Measurements from ENCODE around the gene PTPRD. TPM values are rescaled to one million over a fixed set of nuclear protein-coding genes. Genes with fewer than 3 reads are reported as not detected.

The PTPRD gene
- total RNA-seq, 2 experiments from 2014 or later = 0.03 TPM; not detected in 1

GRCh38 chr9:8382266-8382665 lies 2230.5 kb downstream of the PTPRD start:
- no peak for DNase-seq (ENCODE audit: low spot score)
- ChIA-PET POLR2A (interaction anchor here (1.0 kb wide), 1 partner anchor 16 kb away, joined by 4 read pairs; no protein-coding TSS in a partner anchor), CTCF (ENCODE audit: unreplicated experiment) (no interaction called here)
- Histone ChIP-seq H2AFZ (ENCODE audit: low read length) (no peak overlapping the region), H4K20me1 (ENCODE audit: insufficient read depth, low read length) (no peaks in the 10 kb centered on the region), H3K9me2 (ENCODE audit: insufficient read depth, low read length) (no peaks in the 10 kb centered on the region), H3K79me2 (ENCODE audit: insufficient read depth, low read depth, low read length) (no peaks in the 10 kb centered on the region), H3K4me2 (ENCODE audit: low read length) (no peak overlapping the region), H3K9me3 (ENCODE audit: low read length) (no peaks in the 10 kb centered on the region), H3K27ac (ENCODE audit: low read depth, low read length, poor library complexity, severe bottlenecking) (no peak overlapping the region), H3K36me3 (ENCODE audit: insufficient read depth, low read length) (no peaks in the 10 kb centered on the region), H3K4me1 (ENCODE audit: insufficient read depth, low read length, poor library complexity, severe bottlenecking) (no peaks in the 10 kb centered on the region), H3K4me3 (ENCODE audit: low read depth, low read length, poor library complexity, severe bottlenecking) (no peak overlapping the region)
- intact Hi-C loops (cut with micrococcal nuclease; ENCODE audit: unreplicated experiment) = no loop called here
- no peak for TF ChIP-seq EZH2phosphoT487 (IDR thresholded peaks at IDR 0.05; ENCODE audit: borderline replicate concordance, low read depth, low read length)
- no peak for TF ChIP-seq CTCF (conservative IDR thresholded peaks at IDR 0.05; ENCODE audit: low read length)
- BruUV-seq (replicated peaks) = no TSS peak

GRCh38 chr9:8381601-8382000 lies 2231.2 kb downstream of the PTPRD start:
- no peak overlapping the region for H3K4me3 ChIP-seq (ENCODE audit: low read depth, low read length, poor library complexity, severe bottlenecking)
- no peaks in the 10 kb centered on the region for H3K4me1 ChIP-seq (ENCODE audit: insufficient read depth, low read length, poor library complexity, severe bottlenecking)
- intact Hi-C loops (cut with micrococcal nuclease; ENCODE audit: unreplicated experiment) = no loop called here
- POLR2A ChIA-PET = interaction anchor here (1.0 kb wide), 1 partner anchor 17 kb away, joined by 4 read pairs; no protein-coding TSS in a partner anchor
- H4K20me1 ChIP-seq (ENCODE audit: insufficient read depth, low read length) = no peaks in the 10 kb centered on the region
- H3K79me2 ChIP-seq (ENCODE audit: insufficient read depth, low read depth, low read length) = no peaks in the 10 kb centered on the region
- DNase-seq (ENCODE audit: low spot score) = no peak
- H3K9me2 ChIP-seq (ENCODE audit: insufficient read depth, low read length) = no peaks in the 10 kb centered on the region
- no peak for TF ChIP-seq EZH2phosphoT487 (IDR thresholded peaks at IDR 0.05; ENCODE audit: borderline replicate concordance, low read depth, low read length)
- no peak for TF ChIP-seq CTCF (conservative IDR thresholded peaks at IDR 0.05; ENCODE audit: low read length)
- H3K27ac ChIP-seq (ENCODE audit: low read depth, low read length, poor library complexity, severe bottlenecking) = no peak overlapping the region
- no peak overlapping the region for H3K4me2 ChIP-seq (ENCODE audit: low read length)
- BruUV-seq (replicated peaks) = no TSS peak
- H3K36me3 ChIP-seq (ENCODE audit: insufficient read depth, low read length) = no peaks in the 10 kb centered on the region
- CTCF ChIA-PET (ENCODE audit: unreplicated experiment) = no interaction called here
- H2AFZ ChIP-seq (ENCODE audit: low read length) = no peak overlapping the region
- H3K9me3 ChIP-seq (ENCODE audit: low read length) = no peaks in the 10 kb centered on the region

GRCh38 chr9:8374471-8374870 lies 2238.3 kb downstream of the PTPRD start:
- H3K9me3 ChIP-seq (ENCODE audit: low read length) = no peaks in the 10 kb centered on the region
- H3K4me1 ChIP-seq (ENCODE audit: insufficient read depth, low read length, poor library complexity, severe bottlenecking) = no peaks in the 10 kb centered on the region
- H3K9me2 ChIP-seq (ENCODE audit: insufficient read depth, low read length) = no peaks in the 10 kb centered on the region
- no peak overlapping the region for H3K4me3 ChIP-seq (ENCODE audit: low read depth, low read length, poor library complexity, severe bottlenecking)
- H4K20me1 ChIP-seq (ENCODE audit: insufficient read depth, low read length) = no peaks in the 10 kb centered on the region
- no peaks in the 10 kb centered on the region for H3K79me2 ChIP-seq (ENCODE audit: insufficient read depth, low read depth, low read length)
- no TSS peak for BruUV-seq (replicated peaks)
- TF ChIP-seq EZH2phosphoT487 (IDR thresholded peaks at IDR 0.05; ENCODE audit: borderline replicate concordance, low read depth, low read length) (no peak), CTCF (conservative IDR thresholded peaks at IDR 0.05; ENCODE audit: low read length) (no peak)
- H3K27ac ChIP-seq (ENCODE audit: low read depth, low read length, poor library complexity, severe bottlenecking) = no peak overlapping the region
- H3K4me2 ChIP-seq (ENCODE audit: low read length) = no peak overlapping the region
- H2AFZ ChIP-seq (ENCODE audit: low read length) = no peak overlapping the region
- DNase-seq (ENCODE audit: low spot score) = no peak
- ChIA-PET CTCF (ENCODE audit: unreplicated experiment) (no interaction called here), POLR2A (interaction anchor here (0.5 to 1.0 kb wide), 3 partner anchors 21 to 1080 kb away, joined by 3 read pairs; no protein-coding TSS in a partner anchor)
- H3K36me3 ChIP-seq (ENCODE audit: insufficient read depth, low read length) = no peaks in the 10 kb centered on the region
- intact Hi-C loops (cut with micrococcal nuclease; ENCODE audit: unreplicated experiment) = no loop called here

All from OCI-LY7 (cell line).